ENCODE measurements around the gene VCX.
"Not testable (repeated sequence)": the region's sequence is repeated elsewhere in the genome, so short reads cannot be mapped to it uniquely, and the experiment has no call there.

VCX gene

GRCh38 chrX:7842871-7843270 lies at the start of gene VCX:
Gene VCX, plus strand, starts transcription at chrX:7843171. Its CDS starts 33 bp downstream, at chrX:7843204.
- not testable (repeated sequence) for DNase-seq

GRCh38 chrX:7798327-7798726 lies 44.6 kb upstream of the VCX start:
- no peak for DNase-seq

GRCh38 chrX:7801711-7802110 lies 41.3 kb upstream of the VCX start:
- no peak for DNase-seq

GRCh38 chrX:7815166-7815805 lies 27.7 kb upstream of the VCX start:
- no peak for DNase-seq

- no peak for DNase-seq
Measured at GRCh38 chrX:7828594-7828993, 14.4 kb upstream of the VCX start.

- no peak for DNase-seq
Measured at GRCh38 chrX:7841084-7841805, 1.7 kb upstream of the VCX start.

- no peak for DNase-seq
Measured at GRCh38 chrX:7852166-7852565, 9.2 kb downstream of the VCX start.

- no peak for DNase-seq
Measured at GRCh38 chrX:7872042-7872441, 29.1 kb downstream of the VCX start.

- no peak for DNase-seq
Measured at GRCh38 chrX:7876957-7877356, 34.0 kb downstream of the VCX start.

GRCh38 chrX:7889135-7889534 lies 46.2 kb downstream of the VCX start:
- DNase-seq = peak; percentile 42

- DNase-seq = no peak
Measured at GRCh38 chrX:7889680-7890079, 46.7 kb downstream of the VCX start.

- DNase-seq = no peak
Measured at GRCh38 chrX:7891928-7892327, 49.0 kb downstream of the VCX start.

Data from DMS 273 treated with DMSO at 0.1 percent for 48 hours (cell line).